GM21515 (cell line): ENCODE data around the gene PPP1R13L.

ENCODE experiments used
- ATAC-seq: cut with Tn5 transposase; IDR thresholded peaks from one replicate; pipeline ENCODE4 v1.9.1; 2021; ENCODE audit not compliant: unreplicated experiment

Gene PPP1R13L, protein sequence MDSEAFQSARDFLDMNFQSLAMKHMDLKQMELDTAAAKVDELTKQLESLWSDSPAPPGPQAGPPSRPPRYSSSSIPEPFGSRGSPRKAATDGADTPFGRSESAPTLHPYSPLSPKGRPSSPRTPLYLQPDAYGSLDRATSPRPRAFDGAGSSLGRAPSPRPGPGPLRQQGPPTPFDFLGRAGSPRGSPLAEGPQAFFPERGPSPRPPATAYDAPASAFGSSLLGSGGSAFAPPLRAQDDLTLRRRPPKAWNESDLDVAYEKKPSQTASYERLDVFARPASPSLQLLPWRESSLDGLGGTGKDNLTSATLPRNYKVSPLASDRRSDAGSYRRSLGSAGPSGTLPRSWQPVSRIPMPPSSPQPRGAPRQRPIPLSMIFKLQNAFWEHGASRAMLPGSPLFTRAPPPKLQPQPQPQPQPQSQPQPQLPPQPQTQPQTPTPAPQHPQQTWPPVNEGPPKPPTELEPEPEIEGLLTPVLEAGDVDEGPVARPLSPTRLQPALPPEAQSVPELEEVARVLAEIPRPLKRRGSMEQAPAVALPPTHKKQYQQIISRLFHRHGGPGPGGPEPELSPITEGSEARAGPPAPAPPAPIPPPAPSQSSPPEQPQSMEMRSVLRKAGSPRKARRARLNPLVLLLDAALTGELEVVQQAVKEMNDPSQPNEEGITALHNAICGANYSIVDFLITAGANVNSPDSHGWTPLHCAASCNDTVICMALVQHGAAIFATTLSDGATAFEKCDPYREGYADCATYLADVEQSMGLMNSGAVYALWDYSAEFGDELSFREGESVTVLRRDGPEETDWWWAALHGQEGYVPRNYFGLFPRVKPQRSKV

DNA sequence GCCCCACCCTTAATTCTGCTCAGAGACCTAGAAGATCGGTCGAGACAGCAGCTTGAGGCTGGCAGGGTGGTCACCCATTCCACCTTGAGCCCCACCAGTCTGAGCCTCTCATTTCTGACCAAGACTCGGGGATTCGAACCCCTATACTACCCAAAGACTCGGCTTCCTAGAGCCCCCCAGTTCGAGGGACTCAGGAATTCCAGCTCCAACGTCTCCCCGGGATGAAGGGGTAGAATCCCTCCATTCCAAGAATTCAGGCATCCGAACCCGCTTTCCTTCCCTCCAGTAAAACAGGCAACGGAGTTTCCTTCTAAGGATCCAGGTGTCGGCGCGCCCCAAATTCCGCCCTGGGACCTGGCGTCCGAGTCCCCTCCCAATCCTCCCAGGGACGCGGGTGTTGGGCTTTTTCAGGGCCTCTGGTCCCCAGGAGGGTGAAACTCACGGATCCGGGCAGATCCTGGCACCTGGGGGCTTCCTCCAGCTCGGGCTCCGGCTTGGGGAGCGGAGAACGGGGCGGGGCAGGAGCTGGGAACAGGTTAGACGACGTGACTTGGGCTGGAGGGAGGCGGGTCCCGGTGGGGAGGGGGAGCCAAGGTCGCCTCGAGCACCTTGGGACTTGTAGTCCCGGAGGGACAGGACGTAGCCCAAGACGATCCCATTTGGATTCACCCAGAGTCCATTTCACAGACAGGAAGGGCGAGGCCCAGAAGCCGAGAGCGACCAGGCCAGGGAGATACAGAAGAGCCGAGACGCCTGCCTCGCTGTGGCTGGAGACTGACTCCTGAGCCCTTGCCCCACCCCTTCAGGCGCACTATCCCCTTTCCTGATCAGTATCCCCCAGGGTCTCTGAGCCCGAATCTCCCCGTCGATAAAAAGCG, at the start of gene PPP1R13L:
Gene PPP1R13L (minus strand): TSS at position 513 of the 878 bp plus-strand sequence. CDS start 6,751 bp downstream, outside the sequence.
- no peak for ATAC-seq

DNA sequence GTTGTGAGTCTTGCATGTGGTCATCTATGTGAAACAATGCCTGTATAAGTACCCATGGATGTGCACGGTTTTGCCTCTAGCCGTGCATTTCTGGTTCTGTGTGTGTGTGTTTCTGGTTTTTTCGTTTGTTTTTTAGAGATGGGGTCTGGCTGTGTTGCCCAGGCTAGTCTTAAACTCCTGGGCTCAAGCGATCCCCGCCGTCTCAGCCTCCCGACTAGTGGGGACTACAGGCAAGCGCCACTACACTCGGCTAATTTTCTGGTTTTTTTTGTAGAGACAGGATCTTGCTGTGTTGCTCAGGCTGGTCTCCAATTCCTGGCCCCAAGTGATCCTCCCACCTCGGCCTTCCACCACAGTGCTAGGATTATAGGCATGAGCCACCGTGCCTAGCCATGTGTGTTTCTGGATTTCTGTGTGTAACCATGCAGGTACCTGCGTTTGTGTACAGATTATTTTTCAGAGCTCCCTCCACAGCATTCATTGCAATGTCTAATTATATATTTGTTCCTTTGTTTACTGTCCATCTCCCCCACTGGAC, 47.0 kb upstream of the PPP1R13L start:
- ATAC-seq = no peak

DNA sequence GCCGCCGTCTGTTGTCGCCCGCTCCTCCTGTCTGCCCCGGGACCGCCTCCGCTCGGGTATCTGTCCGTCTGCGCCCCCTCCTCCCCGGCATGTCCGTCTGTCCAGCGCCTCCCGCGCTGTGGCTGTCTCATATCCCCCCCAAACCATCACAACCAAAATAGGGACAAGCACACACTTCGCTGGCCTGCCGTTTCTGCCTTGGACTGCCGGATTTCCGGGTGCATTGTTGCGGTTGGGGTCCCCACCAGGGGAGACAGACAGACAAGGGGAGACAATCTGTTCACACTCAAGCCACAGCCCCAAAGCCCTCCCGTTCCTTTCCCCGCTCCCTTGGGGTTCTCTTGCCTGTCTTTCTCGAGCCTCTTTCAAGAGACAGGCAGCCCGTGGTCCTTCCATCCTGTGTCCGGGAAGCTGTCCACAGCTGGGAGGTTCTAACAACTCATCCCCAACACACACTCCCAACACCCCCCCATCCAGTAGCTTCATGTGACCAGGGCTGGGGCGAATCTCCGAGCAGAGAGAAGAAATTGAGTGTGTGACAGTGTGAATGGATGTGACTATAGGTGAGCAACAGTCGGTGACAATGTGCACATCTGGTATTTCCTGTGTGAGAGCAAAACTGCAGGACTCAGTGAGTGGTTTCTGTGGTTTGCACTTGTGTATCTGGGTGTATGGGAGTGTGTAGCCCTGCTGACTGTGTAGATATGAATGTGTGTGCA, 46.4 kb upstream of the PPP1R13L start:
- peak; percentile 14 for ATAC-seq

DNA sequence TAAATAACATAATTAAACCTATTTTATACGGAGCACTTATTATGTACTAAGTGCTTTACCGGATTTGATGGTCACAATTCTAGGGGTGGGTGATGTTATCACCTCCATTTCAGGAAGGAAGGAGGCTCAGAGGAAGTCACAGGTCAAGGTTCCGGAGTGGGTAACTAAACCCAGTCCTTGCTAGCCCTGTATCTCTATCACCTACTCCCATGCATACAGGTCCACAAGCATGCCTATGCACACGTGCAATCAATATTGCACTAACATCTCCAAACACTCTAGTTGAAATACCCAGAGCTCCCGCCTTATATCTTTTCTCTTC, 45.1 kb upstream of the PPP1R13L start:
- no peak for ATAC-seq

DNA sequence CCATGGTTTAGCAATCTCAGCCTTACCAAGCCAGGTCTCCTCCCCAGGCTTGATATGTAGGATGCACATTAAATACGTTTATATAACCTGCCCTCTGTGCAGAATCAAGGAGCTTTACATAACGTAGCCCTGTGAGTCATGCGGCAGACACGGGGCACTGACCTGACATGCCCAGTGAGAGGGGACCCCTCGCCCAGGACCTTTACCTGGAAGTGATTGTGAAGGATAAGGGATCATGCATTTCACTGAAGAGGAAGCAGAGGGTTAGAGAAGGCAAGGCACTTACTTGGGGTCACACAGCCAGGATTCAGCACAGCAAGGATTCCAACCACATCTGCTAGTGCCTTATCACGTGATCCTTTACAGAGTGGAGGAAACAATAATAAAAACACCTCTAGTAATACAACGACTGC, 44.0 kb upstream of the PPP1R13L start:
- no peak for ATAC-seq

DNA sequence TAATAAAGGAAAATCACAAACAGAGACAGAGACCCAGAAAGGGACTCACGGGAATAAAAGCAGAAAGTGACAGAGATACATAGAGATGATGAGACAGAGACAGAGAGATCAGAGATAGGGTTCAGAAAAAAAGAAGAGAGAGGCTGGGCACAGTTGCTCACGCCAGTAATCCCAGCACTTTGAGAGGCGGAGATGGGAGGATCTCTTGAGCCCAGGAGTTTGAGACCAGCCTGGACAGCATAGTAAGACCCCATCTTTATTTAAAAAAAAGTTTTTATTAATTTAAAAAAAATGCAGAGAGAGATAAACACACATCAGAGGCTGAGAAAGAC, 43.5 kb upstream of the PPP1R13L start:
- ATAC-seq = no peak

DNA sequence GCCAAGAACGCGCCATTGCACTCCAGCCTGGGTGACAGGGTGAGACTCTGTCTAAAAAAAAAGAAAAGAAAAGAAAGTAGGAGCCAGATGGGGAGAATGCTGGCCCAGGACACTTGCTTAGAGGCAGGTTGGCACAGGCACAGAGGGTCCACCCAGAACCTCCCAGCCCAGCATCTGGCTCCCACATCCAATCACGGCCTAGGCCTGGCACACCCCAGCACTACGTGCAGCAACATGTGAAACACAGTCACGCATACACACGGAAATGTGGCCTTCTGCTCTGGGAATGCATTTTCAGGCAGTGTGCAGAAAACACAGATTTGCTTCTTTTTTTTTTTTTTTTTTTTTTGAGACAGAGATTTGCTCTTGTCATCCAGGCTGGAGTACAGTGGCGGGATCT, 42.1 kb upstream of the PPP1R13L start:
- no peak for ATAC-seq

DNA sequence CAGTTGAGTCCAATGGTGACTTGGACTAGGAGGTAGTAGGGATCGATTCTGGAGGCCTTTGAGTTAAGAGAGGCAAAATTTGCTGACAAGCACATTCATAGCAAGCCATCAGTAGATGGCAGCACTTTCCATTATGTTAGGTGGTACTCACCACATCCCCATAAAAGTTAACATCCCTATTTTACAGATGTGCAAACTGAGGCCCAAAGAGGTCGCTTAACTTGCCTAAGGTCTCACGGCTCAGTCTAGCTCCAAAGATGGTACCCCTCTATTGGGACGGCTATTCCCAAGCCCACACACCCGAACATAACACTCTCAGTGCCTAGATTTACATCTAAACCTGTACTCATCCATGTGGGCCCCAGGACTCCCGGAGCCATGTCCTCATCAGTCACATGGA, 41.4 kb upstream of the PPP1R13L start:
- no peak for ATAC-seq

DNA sequence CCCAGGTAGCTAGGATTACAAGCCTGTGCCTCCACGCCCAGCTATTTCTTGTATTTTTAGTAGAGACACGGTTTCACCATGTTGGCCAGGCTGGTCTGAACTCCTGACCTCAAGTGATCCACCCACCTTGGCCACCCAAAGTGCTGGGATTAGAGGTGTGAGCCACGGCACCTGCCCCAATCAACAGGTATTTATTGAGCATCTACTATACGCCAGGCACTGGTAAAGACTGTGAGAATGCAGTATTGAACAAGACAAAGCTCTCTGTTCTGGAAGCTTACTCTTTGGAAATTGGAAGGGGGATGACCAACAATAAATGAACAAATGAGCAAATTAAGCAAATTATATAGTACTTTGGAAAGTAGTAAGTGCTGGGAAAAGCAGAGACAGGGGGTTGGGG, 40.3 kb upstream of the PPP1R13L start:
- ATAC-seq = no peak

DNA sequence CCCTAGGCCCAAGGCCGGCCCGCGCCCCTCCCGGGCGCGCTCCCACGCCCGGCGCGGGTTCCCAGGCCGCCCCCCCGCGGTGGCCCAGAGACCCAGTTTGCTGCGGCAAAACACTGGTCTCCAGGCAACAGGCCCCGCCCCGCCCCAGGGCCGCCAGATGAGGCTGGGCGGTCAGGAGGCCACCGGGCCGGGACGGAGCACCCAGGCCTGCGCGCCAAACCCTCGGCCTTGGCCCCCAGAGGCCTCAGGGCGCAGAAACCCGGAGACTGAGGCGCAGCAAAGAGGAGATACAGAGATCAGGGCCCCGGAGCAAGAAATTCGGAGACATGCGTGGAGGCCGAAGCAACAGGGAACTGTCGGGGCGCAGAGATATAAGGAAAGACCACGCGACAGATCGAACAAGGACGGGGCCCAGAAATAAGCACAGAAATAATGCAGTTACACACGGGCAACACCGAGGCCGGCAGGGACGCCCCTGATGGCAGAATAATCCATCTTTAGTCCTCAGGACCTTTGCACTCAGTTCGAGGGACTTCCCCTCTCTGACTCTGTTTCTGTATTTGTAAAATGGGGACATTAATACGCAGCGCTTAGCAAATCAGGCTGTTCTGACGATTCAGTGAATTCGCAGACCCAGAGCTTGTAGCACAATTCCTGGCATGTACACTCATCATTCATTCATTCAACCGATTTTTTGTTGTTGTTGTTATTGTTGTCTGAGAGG, 39.6 kb upstream of the PPP1R13L start:
- ATAC-seq = peak; percentile 36

DNA sequence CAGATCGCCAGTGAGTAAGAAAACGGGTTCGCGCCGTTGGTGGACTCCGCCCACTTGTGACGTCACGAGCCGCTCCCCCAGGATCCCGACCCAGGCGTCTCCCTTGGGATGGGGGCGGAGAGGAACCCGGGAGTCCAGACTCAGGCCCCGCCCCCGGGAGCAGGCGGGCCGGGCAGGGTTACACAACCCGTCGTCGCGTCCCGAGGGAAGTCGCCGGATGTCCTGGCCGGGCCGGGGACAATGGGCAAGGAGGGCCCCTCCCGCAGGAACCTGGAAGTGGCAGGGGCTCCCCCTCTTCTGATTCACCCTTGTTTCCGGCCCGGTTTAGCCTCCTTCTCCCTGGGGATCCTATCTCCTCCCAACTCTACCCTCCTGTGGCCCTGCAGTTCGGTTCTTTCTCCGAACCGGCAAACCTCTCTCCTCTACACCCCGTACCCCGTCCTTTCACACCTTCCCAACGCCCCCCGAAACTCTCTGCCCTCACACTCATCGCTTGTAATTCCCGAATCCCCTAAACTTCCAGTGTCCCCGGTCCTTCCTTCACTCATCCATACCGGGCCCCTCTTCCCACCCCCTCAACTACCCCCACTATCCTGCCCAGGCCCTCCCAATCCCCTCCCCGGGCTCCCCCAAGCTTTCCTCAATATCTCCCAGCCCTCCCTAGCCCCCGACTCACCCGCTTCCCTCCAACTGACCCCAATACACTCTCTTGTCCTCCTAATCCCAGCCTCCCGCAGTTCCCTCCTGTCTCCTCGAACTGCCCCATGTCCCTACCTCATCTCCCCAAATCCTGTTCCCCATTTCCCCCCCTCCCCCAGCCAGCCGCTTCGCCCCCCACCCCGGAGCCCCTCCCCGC, 38.8 kb upstream of the PPP1R13L start:
- no peak for ATAC-seq

DNA sequence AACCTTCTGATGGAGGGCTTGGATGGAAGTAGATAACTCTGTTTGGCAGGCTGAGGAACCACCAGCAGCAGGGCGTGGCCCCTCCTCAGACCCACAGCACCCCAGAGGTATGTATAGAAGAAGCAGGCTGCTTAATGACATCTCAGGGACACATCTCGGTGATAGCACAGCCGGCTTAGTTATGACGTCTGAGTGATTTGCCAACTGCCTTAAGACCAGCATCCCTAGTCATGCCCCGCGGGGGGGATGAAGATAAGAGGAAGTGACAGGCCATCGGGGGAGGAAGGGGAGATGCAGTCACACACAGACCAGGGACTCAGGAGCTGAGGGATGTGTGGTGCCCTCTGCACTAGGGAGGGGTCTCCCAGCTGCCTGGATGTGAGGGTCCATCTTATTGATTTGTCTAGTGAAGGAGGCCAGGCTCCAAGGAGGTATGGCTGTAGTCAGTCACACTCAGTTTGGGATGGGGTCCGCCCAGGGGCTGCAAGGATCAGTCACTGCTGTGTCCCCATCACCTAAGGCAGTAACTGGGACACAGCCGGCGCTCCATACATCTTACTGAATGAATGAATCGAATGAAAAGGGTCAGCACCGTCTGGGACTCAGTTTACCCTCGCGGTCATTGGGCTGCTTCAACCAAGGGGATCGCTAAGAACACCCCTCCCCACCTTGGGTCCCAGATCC, 38.1 kb upstream of the PPP1R13L start:
- ATAC-seq = no peak

DNA sequence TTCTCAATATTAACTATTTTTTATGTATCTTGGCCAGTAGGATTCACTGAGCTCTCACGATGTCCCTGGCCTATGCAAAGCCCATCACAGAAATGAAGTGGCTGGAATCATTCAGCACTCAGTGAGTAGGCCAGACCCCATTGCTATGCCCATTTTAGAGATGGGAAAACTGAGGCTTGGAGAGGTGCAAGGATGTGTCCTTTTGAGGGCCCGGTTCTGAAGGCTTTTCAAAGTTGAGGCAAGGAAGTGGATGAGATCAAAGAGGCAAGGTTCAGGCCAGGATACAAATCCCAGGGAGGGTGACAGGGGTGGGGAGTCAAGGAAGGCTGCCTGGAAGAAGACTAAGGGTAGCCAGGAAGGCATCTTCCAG, 37.5 kb upstream of the PPP1R13L start:
- no peak for ATAC-seq

DNA sequence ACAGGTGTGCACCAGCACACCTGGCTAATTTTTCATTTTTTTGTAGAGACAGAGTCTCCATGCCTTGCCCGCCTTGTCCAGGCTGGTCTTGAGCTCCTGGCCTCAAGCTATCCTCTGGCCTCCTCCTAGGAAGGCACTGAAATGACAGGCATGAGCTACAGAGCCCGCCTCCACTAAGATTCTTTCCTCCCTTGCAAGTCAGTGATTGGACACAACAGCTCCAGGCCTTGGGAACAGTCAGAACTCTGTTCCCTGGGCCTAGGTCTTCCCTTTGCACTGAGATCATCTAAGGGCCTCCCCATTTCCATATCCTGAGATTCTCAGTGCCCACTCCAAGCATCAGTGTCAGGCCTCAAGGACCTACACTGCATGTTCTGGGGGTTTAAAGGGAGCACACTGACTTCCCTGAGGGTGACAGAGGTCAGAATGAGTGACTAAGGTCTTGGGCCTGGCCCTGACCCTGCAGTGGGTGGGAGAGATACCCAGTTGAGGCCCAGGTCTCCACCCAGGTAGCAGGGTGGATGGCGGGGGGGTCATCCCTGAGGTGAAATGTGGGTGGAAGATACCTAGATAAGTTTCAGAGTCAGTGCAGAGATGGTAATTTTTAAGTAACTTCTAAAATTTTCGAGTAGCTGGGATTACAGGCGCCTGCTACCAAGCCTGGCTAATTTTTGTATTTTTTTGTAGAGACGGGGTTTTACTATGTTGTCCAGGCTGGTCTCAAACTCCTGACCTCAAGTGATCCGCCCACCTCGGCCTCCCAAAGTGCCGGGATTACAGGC, 36.2 kb upstream of the PPP1R13L start:
- ATAC-seq = no peak

DNA sequence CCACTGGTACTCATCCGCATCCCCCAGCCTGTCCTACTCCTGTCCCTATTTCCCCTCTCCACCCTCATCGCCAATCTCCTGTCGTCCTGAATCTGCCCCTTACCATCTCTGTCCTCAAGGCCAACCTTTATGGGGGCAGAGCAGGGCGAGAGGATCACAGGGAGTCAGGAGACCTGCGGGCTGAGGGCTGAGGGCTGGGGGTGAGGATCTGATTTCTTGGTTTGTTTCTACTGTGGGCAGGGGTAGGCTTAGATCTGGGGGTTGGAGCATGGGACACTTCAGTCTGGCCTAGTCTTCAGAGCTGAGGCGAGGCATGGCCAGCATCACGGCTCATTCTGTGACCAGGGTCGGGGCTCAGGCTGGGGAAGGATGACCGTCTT, 35.4 kb upstream of the PPP1R13L start:
- no peak for ATAC-seq

DNA sequence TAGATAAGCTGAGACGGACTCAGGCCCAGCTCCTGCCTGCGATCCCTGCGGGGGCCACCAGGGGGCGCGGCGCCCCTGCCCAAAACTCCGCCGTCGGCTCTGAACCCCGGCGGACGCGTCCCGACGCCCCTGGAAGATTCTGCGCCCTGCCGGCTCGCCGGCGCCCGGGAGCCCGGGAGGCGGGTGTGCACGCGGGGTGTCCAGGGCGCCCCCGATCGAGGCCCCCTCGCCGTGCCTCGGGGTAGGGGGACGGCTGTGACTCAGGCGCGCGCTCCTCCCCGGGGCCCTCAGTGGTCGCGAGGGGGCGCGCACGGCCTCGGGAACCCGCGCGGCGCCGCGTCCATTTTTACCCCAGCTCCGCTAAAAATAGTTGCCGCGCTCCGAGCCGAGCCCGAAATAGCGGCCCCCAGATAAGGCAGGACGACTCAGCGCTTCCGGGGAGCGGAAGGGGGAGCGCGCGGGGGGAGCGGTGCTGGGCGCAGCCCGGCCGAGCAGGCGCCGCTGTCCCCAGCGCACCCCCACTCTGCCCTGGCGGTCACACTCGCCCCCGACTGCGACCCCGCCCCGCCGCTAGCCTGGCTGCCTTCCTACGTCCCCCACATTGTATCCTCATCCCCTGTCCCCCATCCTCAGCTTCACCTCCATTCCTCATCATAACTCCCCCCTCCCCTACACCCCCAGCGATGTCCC, 34.8 kb upstream of the PPP1R13L start:
- ATAC-seq = peak; percentile 54

DNA sequence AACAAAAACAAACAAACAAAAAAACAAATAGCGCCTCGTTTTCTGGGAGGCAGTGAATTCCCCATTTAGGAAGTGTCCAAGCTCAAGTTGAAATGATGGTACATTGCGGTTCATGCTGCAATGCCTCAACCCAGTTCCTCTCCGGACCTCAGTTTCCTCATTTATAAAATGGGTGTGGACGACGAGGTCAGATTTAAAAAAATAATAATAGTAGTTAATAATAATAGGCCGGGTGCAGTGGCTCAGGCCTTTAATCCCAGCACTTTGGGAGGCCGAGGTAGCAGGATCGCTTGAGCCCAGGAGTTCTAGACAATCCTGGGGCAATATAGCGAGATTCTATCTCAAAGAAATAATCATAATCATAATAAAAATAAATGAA, 34.3 kb upstream of the PPP1R13L start:
- ATAC-seq = no peak
